ENCODE measurements around the gene CNTNAP2.

GRCh38 chr7:146496657-146497056, 380.1 kb downstream of the CNTNAP2 start:
- TF ChIP-seq POLR2A (IDR thresholded peaks at IDR 0.05) (no peak), CTCF (IDR thresholded peaks at IDR 0.05) (no peak)
